GM21367 (cell line): ENCODE data around the gene NT5DC3.
"Not testable (repeated sequence)": the region's sequence is repeated elsewhere in the genome, so short reads cannot be mapped to it uniquely, and the experiment has no call there.

Experiments used
- ATAC-seq: cut with Tn5 transposase; IDR thresholded peaks from one replicate; pipeline ENCODE4 v1.9.1; 2021; ENCODE audit not compliant: unreplicated experiment

The NT5DC3 gene

DNA sequence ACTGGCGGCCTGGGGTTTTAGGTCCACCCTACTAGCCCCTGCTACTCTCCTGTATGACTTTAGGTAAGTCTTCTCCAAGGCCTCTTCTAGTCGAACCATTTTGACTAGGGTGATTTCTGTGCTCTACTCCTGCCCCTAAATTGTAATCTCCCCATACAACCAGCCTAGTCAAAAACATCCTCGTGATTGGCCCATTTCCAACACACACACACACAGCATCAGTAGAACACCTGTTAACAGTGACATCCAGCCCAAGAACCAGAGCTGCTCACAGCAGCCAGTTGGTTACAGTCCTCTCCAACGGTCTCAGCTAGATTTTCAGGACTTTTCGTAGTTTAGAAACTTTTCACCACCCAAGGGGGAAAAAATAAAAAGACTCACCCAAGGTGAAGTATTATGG is 30.9 kb downstream of the NT5DC3 start:
- ATAC-seq = no peak

DNA sequence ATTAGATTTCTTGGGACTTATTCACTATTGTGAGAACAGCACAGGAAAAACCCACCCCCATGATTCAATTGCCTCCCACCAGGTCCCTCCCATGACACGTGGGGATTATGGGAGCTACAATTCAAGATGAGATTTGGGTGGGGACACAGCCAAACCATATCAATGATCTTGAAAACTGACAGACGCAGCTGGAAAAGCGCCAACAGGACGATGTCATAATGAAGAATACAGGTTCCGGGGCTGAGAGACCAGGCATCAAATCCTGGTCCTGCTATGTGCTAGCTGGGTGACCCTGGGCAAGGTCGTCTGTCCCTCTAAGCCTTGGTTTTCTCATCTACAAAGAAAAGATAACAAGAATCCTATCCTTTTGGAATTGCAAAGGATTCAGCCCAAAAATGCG is 31.4 kb downstream of the NT5DC3 start:
- ATAC-seq = not testable (repeated sequence)

GRCh38 chr12:103809154-103809553 is 31.9 kb downstream of the NT5DC3 start:
- no peak for ATAC-seq

DNA sequence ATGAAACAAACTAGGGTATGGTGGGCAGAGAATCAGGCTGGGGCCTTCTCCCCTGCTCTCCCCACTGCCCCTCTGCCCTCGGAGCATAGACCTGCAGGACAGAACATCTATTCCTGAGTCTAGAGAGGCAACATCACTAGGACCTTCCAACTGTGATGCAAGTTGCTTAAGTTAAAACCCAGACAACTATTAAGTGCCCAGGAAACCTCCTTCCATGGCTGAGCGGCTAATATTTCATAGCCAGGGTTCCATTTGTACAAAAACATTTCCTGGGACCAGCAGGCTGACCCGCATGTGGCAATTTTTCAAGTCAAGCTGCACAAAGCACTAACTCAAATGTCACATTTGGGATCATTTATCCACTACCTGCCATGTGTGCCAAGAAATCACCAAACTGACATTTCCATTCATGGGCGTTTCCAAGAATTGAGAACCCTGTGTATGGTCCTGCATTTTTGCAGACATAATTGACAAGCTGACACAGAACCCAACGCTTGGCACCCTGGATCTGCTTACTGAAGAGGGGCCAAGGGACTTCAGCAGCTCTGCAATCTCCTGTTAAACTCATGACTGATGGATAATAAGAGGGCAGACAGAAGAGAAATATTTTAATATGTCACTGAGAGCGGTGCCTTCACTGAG is 32.7 kb downstream of the NT5DC3 start:
- no peak for ATAC-seq

- ATAC-seq = no peak
These were observed 33.3 kb downstream of the NT5DC3 start for GRCh38 chr12:103807561-103808238.

- ATAC-seq = no peak
These were observed 34.2 kb downstream of the NT5DC3 start for GRCh38 chr12:103806803-103807202.

DNA sequence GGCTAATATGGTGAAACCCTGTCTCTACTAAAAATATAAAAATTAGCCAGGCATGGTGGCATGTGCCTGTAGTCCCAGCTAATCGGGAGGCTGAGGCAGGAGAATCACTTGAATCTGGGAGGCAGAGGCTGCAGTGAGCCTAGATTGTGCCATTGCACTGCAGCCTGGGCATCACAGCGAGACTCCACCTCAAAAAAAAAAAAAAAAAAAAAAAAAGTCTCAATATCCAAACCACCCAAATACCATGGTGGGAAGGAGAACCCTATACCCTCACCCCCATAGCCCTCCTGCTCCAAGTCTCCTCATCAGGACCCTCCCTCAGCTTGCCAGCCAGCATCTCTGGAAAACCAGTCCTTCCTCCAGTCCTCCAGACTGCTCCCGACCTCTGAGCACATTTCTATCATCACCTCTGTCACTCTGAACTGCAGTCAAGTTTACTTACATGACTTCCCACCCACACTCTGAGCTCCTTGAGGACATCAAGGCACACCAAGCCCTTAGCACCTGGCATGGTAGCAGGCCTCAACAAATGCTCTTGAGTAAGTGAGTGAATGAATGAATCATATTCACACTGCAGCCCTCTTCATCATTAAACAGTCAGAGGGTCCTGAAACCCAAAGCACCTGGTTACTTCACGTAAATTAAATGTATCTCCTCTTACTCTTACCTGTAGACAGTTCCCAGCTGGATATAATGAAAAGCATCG is 35.2 kb downstream of the NT5DC3 start:
- no peak for ATAC-seq

DNA sequence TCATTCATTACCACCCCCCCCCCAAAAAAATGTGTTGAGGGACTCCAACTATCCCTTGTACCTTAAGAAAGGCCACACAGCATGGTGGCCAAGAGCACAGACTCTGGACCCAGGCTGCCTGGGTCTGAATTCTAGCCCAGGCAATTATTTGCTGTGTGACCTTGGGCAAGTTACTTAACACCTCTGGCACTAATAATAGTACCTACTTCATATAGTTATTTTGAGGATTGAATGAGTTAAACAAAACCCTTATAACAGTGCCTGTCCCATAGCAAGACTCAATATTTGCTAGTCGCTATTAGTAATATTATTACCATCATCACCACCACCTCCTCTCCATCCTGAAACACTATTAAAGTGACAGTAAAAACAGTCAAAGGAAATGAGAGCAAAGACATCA is 37.2 kb downstream of the NT5DC3 start:
- ATAC-seq = no peak

GRCh38 chr12:103802586-103802886 is 38.5 kb downstream of the NT5DC3 start:
- ATAC-seq = no peak

- ATAC-seq = no peak
These were observed 39.1 kb downstream of the NT5DC3 start for GRCh38 chr12:103801709-103802585.

GRCh38 chr12:103799857-103800771 is 40.9 kb downstream of the NT5DC3 start:
- ATAC-seq = no peak

- ATAC-seq = no peak
These were observed 41.6 kb downstream of the NT5DC3 start for GRCh38 chr12:103799504-103799856.

GRCh38 chr12:103798586-103798985 is 42.4 kb downstream of the NT5DC3 start:
- no peak for ATAC-seq

GRCh38 chr12:103794309-103795213 is 46.5 kb downstream of the NT5DC3 start:
- ATAC-seq = no peak

GRCh38 chr12:103793512-103794045 is 47.5 kb downstream of the NT5DC3 start:
- no peak for ATAC-seq

DNA sequence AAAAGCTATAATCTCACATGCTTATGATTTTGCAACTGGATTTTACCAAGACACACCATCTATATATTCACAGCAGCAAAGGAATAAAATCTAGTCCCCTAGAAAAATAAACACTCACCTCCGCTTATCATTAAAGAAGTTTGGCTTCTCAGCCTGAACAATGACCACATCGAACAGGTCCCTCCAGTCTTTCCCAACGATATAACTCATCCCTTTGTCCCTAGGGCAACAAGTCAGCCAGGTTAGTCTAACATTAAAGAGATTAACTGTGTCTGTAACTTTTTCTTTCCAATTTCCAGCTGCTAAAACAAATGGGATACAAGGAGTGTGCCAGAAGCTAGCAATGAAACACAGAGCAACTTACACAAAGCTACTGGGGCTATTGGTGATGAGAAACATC is 48.0 kb downstream of the NT5DC3 start:
- ATAC-seq = no peak

DNA sequence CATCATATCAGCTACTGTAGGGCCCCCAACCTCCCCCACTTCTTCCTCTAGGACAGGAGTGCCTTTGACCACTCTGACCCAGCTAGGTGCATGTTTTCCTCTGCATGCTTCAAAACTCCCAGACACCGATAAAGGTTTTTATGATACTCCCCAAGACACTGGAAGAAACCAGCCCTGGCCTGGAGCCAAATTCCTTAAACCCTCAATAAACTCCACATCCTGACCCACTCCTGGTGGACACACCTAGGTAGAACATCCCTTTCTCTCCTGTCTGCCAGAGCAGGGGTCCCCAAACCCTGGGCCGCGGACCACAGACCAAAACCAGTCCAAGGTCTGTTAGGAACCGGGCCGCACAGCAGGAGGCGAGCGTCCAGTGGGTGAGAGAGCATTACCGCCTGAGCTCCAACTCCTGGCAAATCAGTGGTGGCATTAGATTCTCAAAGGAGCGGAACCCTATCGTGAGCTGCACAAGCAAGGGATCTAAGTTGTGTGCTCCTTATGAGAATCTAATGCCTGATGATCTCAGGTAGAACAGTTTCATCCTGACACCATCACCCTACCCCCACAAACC is 49.6 kb downstream of the NT5DC3 start:
- ATAC-seq = no peak

DNA sequence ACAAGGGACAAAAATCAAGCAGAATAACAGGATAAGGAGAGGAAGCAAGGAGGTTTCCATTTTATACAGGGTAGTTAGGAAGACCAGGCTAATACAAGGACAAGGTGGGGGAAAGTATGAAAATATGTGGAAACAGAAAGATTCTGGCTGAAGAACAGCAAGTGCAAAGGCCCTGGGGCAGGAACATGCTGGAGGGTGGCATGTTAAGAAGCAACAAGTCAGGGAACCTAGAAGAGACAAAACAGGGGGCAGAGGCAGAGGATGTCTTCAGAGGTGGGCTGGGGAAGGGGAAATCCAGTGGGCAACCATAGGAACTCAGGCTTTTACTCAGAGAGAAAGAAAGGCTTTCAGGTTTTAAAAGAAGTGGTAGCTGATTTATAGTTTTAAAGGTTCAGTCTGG is 54.8 kb downstream of the NT5DC3 start:
- no peak for ATAC-seq
